Lower leg skin (tissue), 3 donors: ENCODE results near the gene ZNF385B.

ENCODE experiments used
- CTCF ChIP-seq, 3 donors: fragments of 450-650 bp; IDR thresholded peaks; one replicate each; pipeline ENCODE4 v1.5.1; 2016; ENCODE audit warnings: antibody characterized with exemption in 3 of 3, mild to moderate bottlenecking in 3 of 3, moderate library complexity in 2 of 3
- POLR2A ChIP-seq, 2 donors: fragments of 450-650 bp; IDR thresholded peaks; one replicate each; pipeline ENCODE4 v1.6.1; 2016 to 2017; ENCODE audit warnings: antibody characterized with exemption in 2 of 2, mild to moderate bottlenecking in 1 of 2, moderate library complexity in 1 of 2

- TF ChIP-seq CTCF (IDR thresholded peaks at IDR 0.05) (no peak), POLR2A (IDR thresholded peaks at IDR 0.05) (no peak)
Observed at GRCh38 chr2:179580378-179581146, 280.9 kb downstream of the ZNF385B start.
